Measurements from ENCODE around the gene FGF12. TPM values are rescaled to one million over a fixed set of nuclear protein-coding genes. Genes with fewer than 3 reads are reported as not detected.

The FGF12 gene
- total and polyA plus RNA-seq, 2 donors, result 0.72 to 4.5 TPM

GRCh38 chr3:192279664-192280063 lies 447.7 kb downstream of the FGF12 start:
- Histone ChIP-seq H3K4me3 (ENCODE audit: low read depth, low read length) (no peak overlapping the region), H3K36me3 (ENCODE audit: insufficient read depth) (no peaks in the 10 kb centered on the region), H3K4me1 (ENCODE audit: insufficient read depth) (no peaks in the 10 kb centered on the region), H3K27ac (ENCODE audit: low read depth) (no peak overlapping the region)
- 95% methylated on average over 1 of the region's 1 CpG for WGBS
- DNase-seq (ENCODE audit: extremely low spot score), result no peak

DNA sequence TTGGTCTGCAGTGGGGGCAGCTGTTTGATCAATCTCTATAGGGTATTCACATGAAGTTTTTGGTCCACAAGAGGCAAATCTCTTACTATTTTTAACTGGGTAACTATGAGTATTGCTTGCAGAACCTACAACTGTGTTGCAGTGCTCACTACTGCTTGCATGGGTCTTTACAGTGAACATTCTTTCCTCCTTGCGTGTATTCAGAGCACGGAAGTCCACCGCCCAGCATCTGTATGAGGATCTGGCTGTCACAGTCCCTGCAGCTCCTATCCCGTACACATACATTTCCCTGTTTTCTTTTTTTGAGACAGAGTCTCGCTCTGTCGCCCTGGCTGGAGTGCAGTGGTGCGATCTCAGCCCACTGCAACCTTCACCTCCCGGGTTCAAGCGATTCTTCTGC lies 449.9 kb downstream of the FGF12 start:
- H3K27ac ChIP-seq (ENCODE audit: low read depth), result no peak overlapping the region
- DNase-seq (ENCODE audit: extremely low spot score), result no peak
- H3K4me1 ChIP-seq (ENCODE audit: insufficient read depth), result no peaks in the 10 kb centered on the region
- H3K4me3 ChIP-seq (ENCODE audit: low read depth, low read length), result no peak overlapping the region
- 91% methylated on average over 9 of the region's 9 CpGs for WGBS
- no peaks in the 10 kb centered on the region for H3K36me3 ChIP-seq (ENCODE audit: insufficient read depth)

GRCh38 chr3:192275741-192276355 lies 451.5 kb downstream of the FGF12 start:
- Histone ChIP-seq H3K4me3 (ENCODE audit: low read depth, low read length) (no peak overlapping the region), H3K27ac (ENCODE audit: low read depth) (no peak overlapping the region), H3K36me3 (ENCODE audit: insufficient read depth) (no peaks in the 10 kb centered on the region), H3K4me1 (ENCODE audit: insufficient read depth) (no peaks in the 10 kb centered on the region)
- WGBS, result 48% methylated on average over 7 of the region's 7 CpGs
- no peak for DNase-seq (ENCODE audit: extremely low spot score)

DNA sequence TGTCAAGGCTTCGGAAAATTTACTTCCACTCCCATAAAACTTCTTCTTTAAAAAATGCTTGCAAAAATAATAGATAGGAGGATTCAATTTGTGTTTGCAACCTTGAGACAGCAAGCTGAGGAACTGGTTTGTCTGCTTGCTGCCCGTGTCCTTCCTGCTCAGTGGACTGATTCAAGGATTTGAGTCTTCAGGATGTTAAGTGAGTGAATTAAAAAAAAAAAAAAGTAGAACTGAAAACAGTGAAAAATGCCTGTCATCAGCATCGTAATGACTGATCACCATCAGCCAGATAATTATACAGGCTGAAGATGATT lies 453.7 kb downstream of the FGF12 start:
- 68% methylated on average over 3 of the region's 3 CpGs for WGBS
- Histone ChIP-seq H3K27ac (ENCODE audit: low read depth) (no peak overlapping the region), H3K36me3 (ENCODE audit: insufficient read depth) (no peaks in the 10 kb centered on the region), H3K4me1 (ENCODE audit: insufficient read depth) (no peaks in the 10 kb centered on the region), H3K4me3 (ENCODE audit: low read depth, low read length) (no peak overlapping the region)
- DNase-seq (ENCODE audit: extremely low spot score), result no peak

DNA sequence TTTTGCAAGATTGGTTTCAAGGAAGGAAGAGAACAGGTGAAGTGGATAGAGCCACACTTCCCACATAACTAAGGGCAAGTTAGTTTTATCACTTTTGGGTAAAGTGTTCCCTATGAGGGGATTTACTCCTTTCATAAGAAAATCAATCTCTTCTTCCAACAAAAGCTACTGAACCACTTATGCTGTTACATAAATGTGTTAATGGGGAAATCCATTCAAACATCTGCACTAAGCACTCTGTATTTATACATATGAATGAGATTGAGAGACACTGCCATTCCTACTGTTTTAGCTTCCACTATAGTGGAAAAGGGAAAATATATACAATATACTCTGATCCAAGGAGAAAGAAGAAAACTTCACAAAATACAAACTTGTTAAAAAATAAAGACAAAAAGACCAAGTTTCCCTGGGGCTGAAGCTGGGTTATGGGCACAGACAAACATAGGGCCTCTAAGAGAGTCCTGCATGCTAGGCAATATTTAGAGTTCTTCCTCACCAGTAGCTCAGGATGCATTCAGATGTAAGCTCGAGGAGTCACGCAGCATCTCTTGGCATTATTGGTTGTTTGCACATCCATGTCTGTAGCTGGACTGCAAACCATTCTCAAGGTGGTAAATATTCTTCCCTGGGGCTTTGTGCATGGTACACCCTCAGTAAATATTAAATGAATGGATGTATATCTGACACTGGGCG lies 454.2 kb downstream of the FGF12 start:
- WGBS, result 77% methylated on average over 3 of the region's 3 CpGs
- Histone ChIP-seq H3K4me1 (ENCODE audit: insufficient read depth) (no peaks in the 10 kb centered on the region), H3K4me3 (ENCODE audit: low read depth, low read length) (no peak overlapping the region), H3K36me3 (ENCODE audit: insufficient read depth) (no peaks in the 10 kb centered on the region), H3K27ac (ENCODE audit: low read depth) (no peak overlapping the region)
- no peak for DNase-seq (ENCODE audit: extremely low spot score)

- WGBS, result 67% methylated on average over 4 of the region's 4 CpGs
- DNase-seq (ENCODE audit: extremely low spot score), result no peak
- H3K4me1 ChIP-seq (ENCODE audit: insufficient read depth), result no peaks in the 10 kb centered on the region
- no peak overlapping the region for H3K4me3 ChIP-seq (ENCODE audit: low read depth, low read length)
- H3K27ac ChIP-seq (ENCODE audit: low read depth), result no peak overlapping the region
- H3K36me3 ChIP-seq (ENCODE audit: insufficient read depth), result no peaks in the 10 kb centered on the region
Observed at GRCh38 chr3:192262001-192262400, 465.3 kb downstream of the FGF12 start.

DNA sequence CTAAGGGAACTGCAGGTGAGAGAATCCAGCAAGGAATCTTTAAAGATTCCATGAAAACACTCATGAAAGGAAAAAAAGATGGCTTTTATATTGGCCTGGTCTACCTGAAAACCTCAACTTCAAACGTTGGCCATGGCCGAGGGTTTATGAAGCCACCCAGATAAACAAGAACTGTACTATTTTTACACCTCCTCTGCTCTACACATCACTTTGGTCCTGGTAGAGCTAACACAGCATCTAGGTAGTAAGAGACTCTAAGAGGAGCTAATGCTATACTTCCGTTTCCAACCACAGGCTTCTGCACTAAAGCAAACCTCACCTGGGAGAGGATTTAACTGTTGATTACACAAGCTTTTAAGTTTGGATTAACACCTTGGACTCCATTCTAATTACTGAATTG lies 466.2 kb downstream of the FGF12 start:
- WGBS, result 81% methylated on average over 3 of the region's 3 CpGs

GRCh38 chr3:192260116-192261010 lies 467.0 kb downstream of the FGF12 start:
- Histone ChIP-seq H3K27ac (ENCODE audit: low read depth) (no peak overlapping the region), H3K4me1 (ENCODE audit: insufficient read depth) (no peaks in the 10 kb centered on the region), H3K4me3 (ENCODE audit: low read depth, low read length) (no peak overlapping the region), H3K36me3 (ENCODE audit: insufficient read depth) (no peaks in the 10 kb centered on the region)
- no peak for DNase-seq (ENCODE audit: extremely low spot score)
- WGBS, result 73% methylated on average over 5 of the region's 5 CpGs

More for the DNA sequence above, 466.2 kb downstream of the FGF12 start:
- Histone ChIP-seq H3K4me1 (ENCODE audit: insufficient read depth) (no peaks in the 10 kb centered on the region), H3K36me3 (ENCODE audit: insufficient read depth) (no peaks in the 10 kb centered on the region), H3K27ac (ENCODE audit: low read depth) (no peak overlapping the region), H3K4me3 (ENCODE audit: low read depth, low read length) (no peak overlapping the region)
- DNase-seq (ENCODE audit: extremely low spot score), result no peak

DNA sequence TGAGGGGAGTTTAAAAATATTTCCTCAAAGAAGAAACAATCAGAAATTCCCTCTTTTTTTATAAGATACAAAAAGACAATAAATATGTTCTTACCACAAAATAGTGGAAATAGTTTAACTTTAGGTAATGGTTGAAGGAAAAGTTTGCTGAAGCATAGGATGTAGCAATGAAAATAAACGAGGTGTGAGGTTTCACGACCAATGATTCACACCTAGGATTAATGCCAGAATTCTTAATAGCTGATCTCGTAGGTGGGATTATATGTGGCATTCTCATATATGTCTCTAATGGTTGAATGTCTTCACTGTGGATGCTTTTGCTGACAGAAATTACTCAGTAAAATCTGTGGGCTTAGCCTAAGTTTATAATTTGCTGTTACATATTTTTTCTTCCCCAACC lies 467.7 kb downstream of the FGF12 start:
- Histone ChIP-seq H3K4me1 (ENCODE audit: insufficient read depth) (no peaks in the 10 kb centered on the region), H3K27ac (ENCODE audit: low read depth) (no peak overlapping the region), H3K4me3 (ENCODE audit: low read depth, low read length) (no peak overlapping the region), H3K36me3 (ENCODE audit: insufficient read depth) (no peaks in the 10 kb centered on the region)
- 72% methylated on average over 3 of the region's 3 CpGs for WGBS
- no peak for DNase-seq (ENCODE audit: extremely low spot score)

- DNase-seq (ENCODE audit: extremely low spot score), result no peak
- H3K36me3 ChIP-seq (ENCODE audit: insufficient read depth), result no peaks in the 10 kb centered on the region
- H3K27ac ChIP-seq (ENCODE audit: low read depth), result no peak overlapping the region
- 83% methylated on average over 6 of the region's 6 CpGs for WGBS
- H3K4me3 ChIP-seq (ENCODE audit: low read depth, low read length), result no peak overlapping the region
- no peaks in the 10 kb centered on the region for H3K4me1 ChIP-seq (ENCODE audit: insufficient read depth)
Observed at GRCh38 chr3:192258721-192259120, 468.6 kb downstream of the FGF12 start.

GRCh38 chr3:192255839-192256238 lies 471.5 kb downstream of the FGF12 start:
- no peaks in the 10 kb centered on the region for H3K4me1 ChIP-seq (ENCODE audit: insufficient read depth)
- H3K4me3 ChIP-seq (ENCODE audit: low read depth, low read length), result no peak overlapping the region
- H3K27ac ChIP-seq (ENCODE audit: low read depth), result no peak overlapping the region
- 59% methylated on average over 2 of the region's 2 CpGs for WGBS
- H3K36me3 ChIP-seq (ENCODE audit: insufficient read depth), result no peaks in the 10 kb centered on the region
- DNase-seq (ENCODE audit: extremely low spot score), result no peak

DNA sequence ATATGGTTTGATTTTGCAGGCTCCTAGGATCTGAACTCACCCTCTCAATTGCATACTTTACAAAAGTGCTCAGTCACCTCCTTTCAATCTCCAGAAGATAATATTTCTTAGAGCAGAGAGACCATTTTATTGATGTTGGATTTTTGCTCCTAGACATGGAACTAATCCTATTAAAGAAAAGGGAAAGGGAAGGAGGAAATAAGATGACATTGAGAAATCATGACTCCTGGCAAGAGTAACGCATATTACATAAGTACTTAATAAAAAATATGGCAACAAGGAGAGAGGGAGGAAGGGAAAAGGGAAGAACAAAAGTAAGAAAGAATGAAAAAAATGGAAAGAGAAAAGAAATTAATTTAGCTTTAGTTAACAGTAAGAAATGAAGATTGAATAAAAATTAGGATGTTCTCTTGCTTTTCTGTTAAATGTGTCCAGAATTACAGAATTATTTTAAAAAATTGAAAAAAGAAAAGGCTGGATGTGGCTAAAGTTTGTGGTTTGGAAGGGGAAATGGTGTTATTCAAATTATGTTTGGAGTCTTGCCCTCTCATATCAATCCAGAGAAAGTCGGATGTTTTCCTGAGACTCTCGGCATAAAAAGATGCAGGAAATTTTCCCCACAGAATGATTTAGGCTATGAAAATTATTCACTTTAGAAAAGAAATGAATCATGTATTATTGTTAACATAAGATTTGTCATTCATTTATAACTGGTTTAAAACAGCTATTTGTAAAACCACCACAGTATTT lies 474.0 kb downstream of the FGF12 start:
- WGBS, result 70% methylated on average over 3 of the region's 3 CpGs
- DNase-seq (ENCODE audit: extremely low spot score), result no peak

DNA sequence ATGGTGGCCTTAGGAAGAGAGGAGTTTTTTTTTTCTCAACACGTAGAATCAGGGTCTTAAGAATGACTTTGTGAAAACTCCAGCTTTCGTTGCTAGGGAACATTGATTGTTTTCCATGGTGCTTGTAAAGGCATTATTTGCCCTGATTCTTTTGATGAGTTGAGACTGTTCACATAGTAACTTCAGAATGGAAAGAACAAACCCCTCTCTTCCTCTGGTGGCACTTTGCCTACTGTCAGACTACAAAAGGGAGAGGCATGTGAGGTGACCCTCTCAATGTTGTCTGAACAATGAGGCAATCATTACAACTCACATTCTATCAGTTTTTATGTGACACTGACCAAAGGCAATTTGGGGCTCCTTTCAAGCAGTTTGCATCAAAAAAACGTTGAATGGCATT lies 477.8 kb downstream of the FGF12 start:
- H3K4me3 ChIP-seq (ENCODE audit: low read depth, low read length), result no peak overlapping the region
- no peaks in the 10 kb centered on the region for H3K36me3 ChIP-seq (ENCODE audit: insufficient read depth)
- 64% methylated on average over 3 of the region's 3 CpGs for WGBS
- no peaks in the 10 kb centered on the region for H3K4me1 ChIP-seq (ENCODE audit: insufficient read depth)
- no peak overlapping the region for H3K27ac ChIP-seq (ENCODE audit: low read depth)
- DNase-seq (ENCODE audit: extremely low spot score), result no peak

More for the DNA sequence above, 474.0 kb downstream of the FGF12 start:
- Histone ChIP-seq H3K4me1 (ENCODE audit: insufficient read depth) (no peaks in the 10 kb centered on the region), H3K27ac (ENCODE audit: low read depth) (no peak overlapping the region), H3K4me3 (ENCODE audit: low read depth, low read length) (no peak overlapping the region), H3K36me3 (ENCODE audit: insufficient read depth) (no peaks in the 10 kb centered on the region)
